Prostate gland (tissue), 2 donors: ENCODE results near the gene METAP1.

ENCODE experiments used
- POLR2A ChIP-seq: fragments of 450-650 bp; IDR thresholded peaks from one replicate; pipeline ENCODE4 v1.6.1; 2016; ENCODE audit warnings: antibody characterized with exemption, mild to moderate bottlenecking
- POLR2AphosphoS5 ChIP-seq: sonication (generic); formaldehyde crosslinking; IDR thresholded peaks from one replicate; pipeline ENCODE4 v1.6.1; 2017; ENCODE audit warnings: antibody characterized with exemption
- TF ChIP-seq, protein P1 (sequence below), 4 experiments: fragments of 200-600 bp in 2 of 4; fragments of 450-650 bp in 2 of 4; sonication (generic) in 2 of 4; IDR thresholded peaks; 1 replicate in 3 of 4; 2 replicates in 1 of 4; pipeline ENCODE4 v1.5.1; 2016 to 2019; ENCODE audit warnings: antibody characterized with exemption in 4 of 4, mild to moderate bottlenecking in 2 of 4, moderate library complexity in 2 of 4

DNA sequence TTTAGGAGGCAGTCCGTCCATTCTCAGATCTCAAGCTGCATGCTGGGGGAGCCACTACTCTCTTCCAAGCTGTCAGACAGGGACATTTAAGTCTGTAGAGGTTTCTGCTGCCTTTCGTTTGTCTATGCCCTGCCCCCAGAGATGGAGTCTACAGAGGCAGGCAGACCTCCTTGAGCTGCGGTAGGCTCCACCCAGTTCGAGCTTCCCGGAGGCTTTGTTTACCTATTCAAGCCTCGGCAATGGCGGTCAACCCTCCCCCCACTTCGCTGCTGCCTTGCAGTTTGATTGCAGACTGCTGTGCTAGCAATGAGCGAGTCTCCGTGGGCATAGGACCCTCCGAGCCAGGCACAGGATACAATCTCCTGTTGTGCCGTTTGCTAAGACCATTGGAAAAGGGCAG, 103.8 kb downstream of the METAP1 start:
- TF ChIP-seq, protein P1, sequence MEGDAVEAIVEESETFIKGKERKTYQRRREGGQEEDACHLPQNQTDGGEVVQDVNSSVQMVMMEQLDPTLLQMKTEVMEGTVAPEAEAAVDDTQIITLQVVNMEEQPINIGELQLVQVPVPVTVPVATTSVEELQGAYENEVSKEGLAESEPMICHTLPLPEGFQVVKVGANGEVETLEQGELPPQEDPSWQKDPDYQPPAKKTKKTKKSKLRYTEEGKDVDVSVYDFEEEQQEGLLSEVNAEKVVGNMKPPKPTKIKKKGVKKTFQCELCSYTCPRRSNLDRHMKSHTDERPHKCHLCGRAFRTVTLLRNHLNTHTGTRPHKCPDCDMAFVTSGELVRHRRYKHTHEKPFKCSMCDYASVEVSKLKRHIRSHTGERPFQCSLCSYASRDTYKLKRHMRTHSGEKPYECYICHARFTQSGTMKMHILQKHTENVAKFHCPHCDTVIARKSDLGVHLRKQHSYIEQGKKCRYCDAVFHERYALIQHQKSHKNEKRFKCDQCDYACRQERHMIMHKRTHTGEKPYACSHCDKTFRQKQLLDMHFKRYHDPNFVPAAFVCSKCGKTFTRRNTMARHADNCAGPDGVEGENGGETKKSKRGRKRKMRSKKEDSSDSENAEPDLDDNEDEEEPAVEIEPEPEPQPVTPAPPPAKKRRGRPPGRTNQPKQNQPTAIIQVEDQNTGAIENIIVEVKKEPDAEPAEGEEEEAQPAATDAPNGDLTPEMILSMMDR (IDR thresholded peaks at IDR 0.05): no peak
- no peak for TF ChIP-seq POLR2A
- no peak for TF ChIP-seq POLR2AphosphoS5
